HepG2 (cell line): Measurements from ENCODE around the gene DPM1. TPM values are rescaled to one million over a fixed set of nuclear protein-coding genes. Genes with fewer than 3 reads are reported as not detected.

ENCODE experiments used
- AGO2 ChIP-seq: fragments of 200-400 bp; formaldehyde crosslinking; optimal IDR thresholded peaks from 2 replicates; pipeline ENCODE3; 2017; ENCODE audit warnings: mild to moderate bottlenecking, low read depth, low read length, moderate library complexity
- CREM ChIP-seq, 2 experiments: sonication (generic) in 1 of 2; formaldehyde crosslinking in 1 of 2; IDR thresholded peaks; 2 replicates each; pipeline versions ENCODE4 v1.4.0 to v1.6.1; 2016 to 2020; ENCODE audit warnings: antibody characterized with exemption in 1 of 2, mild to moderate bottlenecking in 1 of 2, missing genetic modification reagents in 1 of 2
- EEA1 ChIP-seq: sonication (generic); formaldehyde crosslinking; IDR thresholded peaks from 2 replicates; pipeline ENCODE4 v1.5.1; 2020; ENCODE audit warnings: mild to moderate bottlenecking, missing genetic modification reagents, borderline replicate concordance
- HMG20B ChIP-seq: conservative IDR thresholded peaks from 2 replicates; pipeline ENCODE4 v1.6.1; 2016; ENCODE audit warnings: missing genetic modification reagents, missing compliant biosample characterization
- KAT8 ChIP-seq: IDR thresholded peaks from 2 replicates; pipeline ENCODE4 v1.6.1; 2016; ENCODE audit warnings: missing genetic modification reagents, missing compliant biosample characterization
- MAF1 ChIP-seq: sonication (generic); formaldehyde crosslinking; IDR thresholded peaks from 2 replicates; pipeline ENCODE4 v1.5.0; 2020; ENCODE audit warnings: missing genetic modification reagents, borderline replicate concordance
- MAX ChIP-seq: IDR thresholded peaks from 2 replicates; pipeline ENCODE4 v1.6.1; 2012; ENCODE audit warnings: inconsistent platforms
- NFE2 ChIP-seq: sonication (generic); formaldehyde crosslinking; IDR thresholded peaks from 2 replicates; pipeline ENCODE4 v1.4.0; 2020; ENCODE audit warnings: missing genetic modification reagents
- POLR2A ChIP-seq, 2 experiments: IDR thresholded peaks; 2 replicates each; pipeline ENCODE4 v1.6.1; 2011; ENCODE audit warnings: low read depth in 2 of 2, low read length in 2 of 2, mild to moderate bottlenecking in 1 of 2, moderate library complexity in 1 of 2; ENCODE audit not compliant: insufficient read depth in 1 of 2
- ZBTB20 ChIP-seq: sonication (generic); formaldehyde crosslinking; IDR thresholded peaks from 2 replicates; pipeline ENCODE4 v1.8.1; 2023; ENCODE audit warnings: missing genetic modification reagents, low read depth, mild to moderate bottlenecking, borderline replicate concordance
- ZC3H13 ChIP-seq: sonication (generic); formaldehyde crosslinking; IDR thresholded peaks from 2 replicates; pipeline ENCODE4 v1.8.1; 2023; ENCODE audit warnings: mild to moderate bottlenecking, missing genetic modification reagents, moderate library complexity
- ZMYM3 ChIP-seq: sonication (generic); formaldehyde crosslinking; IDR thresholded peaks from 2 replicates; pipeline ENCODE4 v1.5.1; 2020; ENCODE audit warnings: mild to moderate bottlenecking, missing genetic modification reagents
- ZNF30 ChIP-seq: sonication (generic); formaldehyde crosslinking; IDR thresholded peaks from 2 replicates; pipeline ENCODE4 v1.5.0; 2020; ENCODE audit warnings: mild to moderate bottlenecking, missing genetic modification reagents
- ZNF343 ChIP-seq: sonication (generic); formaldehyde crosslinking; IDR thresholded peaks from 2 replicates; pipeline ENCODE4 v1.4.0; 2020; ENCODE audit warnings: mild to moderate bottlenecking, missing genetic modification reagents
- ZNF891 ChIP-seq: sonication (generic); formaldehyde crosslinking; IDR thresholded peaks from 2 replicates; pipeline ENCODE4 v1.5.0; 2020; ENCODE audit warnings: mild to moderate bottlenecking, missing genetic modification reagents
- polyA plus RNA-seq, 8 experiments: library from polyadenylated mRNA; depleted of rRNA in 3 of 8; stranded (reverse) in 7 of 8; unstranded in 1 of 8; fragments of >200 nt; fragmentation: Illumina TruSeq in 4 of 8; extraction: Trizol in 4 of 8; gene quantifications; 2 replicates each; pipeline versions ENCODE4 v1.2.1 to v1.2.3, GENCODE V29; 2011 to 2016; ENCODE audit warnings: low read depth in 4 of 8, missing spikeins in 1 of 8, mixed read lengths in 1 of 8; ENCODE audit not compliant: insufficient read depth in 1 of 8
- total RNA-seq, 5 experiments: library from RNA; depleted of rRNA; stranded (reverse); fragments of >200 nt; fragmentation: Illumina TruSeq; extraction: Trizol; gene quantifications; 2 replicates each; pipeline ENCODE4 v1.2.3, GENCODE V29; 2016; ENCODE audit warnings: low read depth in 1 of 5
- TF ChIP-seq, protein P1 (sequence below): sonication (generic); formaldehyde crosslinking; IDR thresholded peaks from 2 replicates; pipeline ENCODE4 v1.8.1; 2022; ENCODE audit warnings: low read depth, mild to moderate bottlenecking, missing genetic modification reagents
- TF ChIP-seq, protein P2 (sequence below): sonication (generic); IDR thresholded peaks from 2 replicates; pipeline ENCODE4 v1.6.1; 2016; ENCODE audit warnings: low read depth, borderline replicate concordance
- TF ChIP-seq, protein P3 (sequence below): sonication (generic); formaldehyde crosslinking; IDR thresholded peaks from 2 replicates; pipeline ENCODE4 v1.4.0; 2020; ENCODE audit warnings: missing genetic modification reagents
- TF ChIP-seq, protein P4 (sequence below): sonication (generic); formaldehyde crosslinking; conservative IDR thresholded peaks from 2 replicates; pipeline ENCODE4 v1.4.0; 2020; ENCODE audit warnings: missing genetic modification reagents
- TF ChIP-seq, protein P5 (sequence below): sonication (generic); formaldehyde crosslinking; IDR thresholded peaks from 2 replicates; pipeline ENCODE4 v1.4.0; 2020; ENCODE audit warnings: missing genetic modification reagents
- TF ChIP-seq, protein P6 (sequence below): sonication (generic); formaldehyde crosslinking; IDR thresholded peaks from 2 replicates; pipeline ENCODE4 v1.8.0; 2022; ENCODE audit warnings: low read depth, missing genetic modification reagents

Gene DPM1
- total and polyA plus RNA-seq, 2 of the 13 experiments (the other 11 are each of a cell fraction or from before 2014, with no cell fraction given) = 83.2 to 161 TPM

DNA sequence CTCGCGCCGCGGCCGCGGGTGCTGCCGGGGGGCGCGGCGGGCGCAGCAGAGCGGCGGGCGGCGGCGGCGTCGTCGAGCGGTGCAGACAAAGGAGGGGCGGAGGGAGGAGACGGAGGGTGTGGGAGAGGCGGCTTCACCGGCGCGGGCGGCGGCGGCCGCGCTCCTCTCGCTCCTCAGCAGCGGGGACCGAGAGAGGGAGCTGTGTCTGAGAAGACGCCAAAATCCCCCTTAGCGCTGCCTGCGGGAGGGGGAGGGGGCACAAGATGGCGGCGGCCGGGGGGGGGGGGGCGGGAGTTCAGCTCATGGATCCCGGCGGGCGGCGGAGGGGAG is 27.4 kb downstream of the DPM1 start (continued):
- TF ChIP-seq CREM (IDR thresholded peaks at IDR 0.05) (no peak), CREM (CRISPR knock-in tag; IDR thresholded peaks at IDR 0.05) (no peak), ZBTB20 (CRISPR knock-in tag) (0 out of 2 replicates have a peak, but pooled peaks have one; percentile 10), EEA1 (CRISPR knock-in tag) (no peak), MAX (no peak), AGO2 (peak; percentile 84), HMG20B (no peak), ZNF30 (CRISPR knock-in tag) (no peak), MAF1 (CRISPR knock-in tag) (no peak), ZC3H13 (CRISPR knock-in tag) (no peak), ZNF891 (no peak), NFE2 (CRISPR knock-in tag) (no peak), ZNF343 (CRISPR knock-in tag) (no peak), ZMYM3 (CRISPR knock-in tag) (no peak), KAT8 (no peak), POLR2A (IDR thresholded peaks at IDR 0.05; ENCODE audit: insufficient read depth in 1 of 2, low read depth in 2 of 2, low read length in 2 of 2) (peak in 1 of 2 experiments; percentile 54; a peak in 1 of 4 replicates)
- TF ChIP-seq, protein P1, sequence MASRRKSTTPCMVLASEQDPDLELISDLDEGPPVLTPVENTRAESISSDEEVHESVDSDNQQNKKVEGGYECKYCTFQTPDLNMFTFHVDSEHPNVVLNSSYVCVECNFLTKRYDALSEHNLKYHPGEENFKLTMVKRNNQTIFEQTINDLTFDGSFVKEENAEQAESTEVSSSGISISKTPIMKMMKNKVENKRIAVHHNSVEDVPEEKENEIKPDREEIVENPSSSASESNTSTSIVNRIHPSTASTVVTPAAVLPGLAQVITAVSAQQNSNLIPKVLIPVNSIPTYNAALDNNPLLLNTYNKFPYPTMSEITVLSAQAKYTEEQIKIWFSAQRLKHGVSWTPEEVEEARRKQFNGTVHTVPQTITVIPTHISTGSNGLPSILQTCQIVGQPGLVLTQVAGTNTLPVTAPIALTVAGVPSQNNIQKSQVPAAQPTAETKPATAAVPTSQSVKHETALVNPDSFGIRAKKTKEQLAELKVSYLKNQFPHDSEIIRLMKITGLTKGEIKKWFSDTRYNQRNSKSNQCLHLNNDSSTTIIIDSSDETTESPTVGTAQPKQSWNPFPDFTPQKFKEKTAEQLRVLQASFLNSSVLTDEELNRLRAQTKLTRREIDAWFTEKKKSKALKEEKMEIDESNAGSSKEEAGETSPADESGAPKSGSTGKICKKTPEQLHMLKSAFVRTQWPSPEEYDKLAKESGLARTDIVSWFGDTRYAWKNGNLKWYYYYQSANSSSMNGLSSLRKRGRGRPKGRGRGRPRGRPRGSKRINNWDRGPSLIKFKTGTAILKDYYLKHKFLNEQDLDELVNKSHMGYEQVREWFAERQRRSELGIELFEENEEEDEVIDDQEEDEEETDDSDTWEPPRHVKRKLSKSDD = no peak; the same call in 1 of the 2 replicates
- TF ChIP-seq, protein P2, sequence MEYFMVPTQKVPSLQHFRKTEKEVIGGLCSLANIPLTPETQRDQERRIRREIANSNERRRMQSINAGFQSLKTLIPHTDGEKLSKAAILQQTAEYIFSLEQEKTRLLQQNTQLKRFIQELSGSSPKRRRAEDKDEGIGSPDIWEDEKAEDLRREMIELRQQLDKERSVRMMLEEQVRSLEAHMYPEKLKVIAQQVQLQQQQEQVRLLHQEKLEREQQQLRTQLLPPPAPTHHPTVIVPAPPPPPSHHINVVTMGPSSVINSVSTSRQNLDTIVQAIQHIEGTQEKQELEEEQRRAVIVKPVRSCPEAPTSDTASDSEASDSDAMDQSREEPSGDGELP = no peak
- TF ChIP-seq, protein P3, sequence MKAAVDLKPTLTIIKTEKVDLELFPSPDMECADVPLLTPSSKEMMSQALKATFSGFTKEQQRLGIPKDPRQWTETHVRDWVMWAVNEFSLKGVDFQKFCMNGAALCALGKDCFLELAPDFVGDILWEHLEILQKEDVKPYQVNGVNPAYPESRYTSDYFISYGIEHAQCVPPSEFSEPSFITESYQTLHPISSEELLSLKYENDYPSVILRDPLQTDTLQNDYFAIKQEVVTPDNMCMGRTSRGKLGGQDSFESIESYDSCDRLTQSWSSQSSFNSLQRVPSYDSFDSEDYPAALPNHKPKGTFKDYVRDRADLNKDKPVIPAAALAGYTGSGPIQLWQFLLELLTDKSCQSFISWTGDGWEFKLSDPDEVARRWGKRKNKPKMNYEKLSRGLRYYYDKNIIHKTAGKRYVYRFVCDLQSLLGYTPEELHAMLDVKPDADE (CRISPR knock-in tag) = peak; percentile 83; the same call in 1 of the 2 replicates
- TF ChIP-seq, protein P4, sequence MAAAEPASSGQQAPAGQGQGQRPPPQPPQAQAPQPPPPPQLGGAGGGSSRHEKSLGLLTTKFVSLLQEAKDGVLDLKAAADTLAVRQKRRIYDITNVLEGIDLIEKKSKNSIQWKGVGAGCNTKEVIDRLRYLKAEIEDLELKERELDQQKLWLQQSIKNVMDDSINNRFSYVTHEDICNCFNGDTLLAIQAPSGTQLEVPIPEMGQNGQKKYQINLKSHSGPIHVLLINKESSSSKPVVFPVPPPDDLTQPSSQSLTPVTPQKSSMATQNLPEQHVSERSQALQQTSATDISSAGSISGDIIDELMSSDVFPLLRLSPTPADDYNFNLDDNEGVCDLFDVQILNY (CRISPR knock-in tag) = no peak
- TF ChIP-seq, protein P5, sequence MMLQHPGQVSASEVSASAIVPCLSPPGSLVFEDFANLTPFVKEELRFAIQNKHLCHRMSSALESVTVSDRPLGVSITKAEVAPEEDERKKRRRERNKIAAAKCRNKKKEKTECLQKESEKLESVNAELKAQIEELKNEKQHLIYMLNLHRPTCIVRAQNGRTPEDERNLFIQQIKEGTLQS (CRISPR knock-in tag) = no peak
- TF ChIP-seq, protein P6, sequence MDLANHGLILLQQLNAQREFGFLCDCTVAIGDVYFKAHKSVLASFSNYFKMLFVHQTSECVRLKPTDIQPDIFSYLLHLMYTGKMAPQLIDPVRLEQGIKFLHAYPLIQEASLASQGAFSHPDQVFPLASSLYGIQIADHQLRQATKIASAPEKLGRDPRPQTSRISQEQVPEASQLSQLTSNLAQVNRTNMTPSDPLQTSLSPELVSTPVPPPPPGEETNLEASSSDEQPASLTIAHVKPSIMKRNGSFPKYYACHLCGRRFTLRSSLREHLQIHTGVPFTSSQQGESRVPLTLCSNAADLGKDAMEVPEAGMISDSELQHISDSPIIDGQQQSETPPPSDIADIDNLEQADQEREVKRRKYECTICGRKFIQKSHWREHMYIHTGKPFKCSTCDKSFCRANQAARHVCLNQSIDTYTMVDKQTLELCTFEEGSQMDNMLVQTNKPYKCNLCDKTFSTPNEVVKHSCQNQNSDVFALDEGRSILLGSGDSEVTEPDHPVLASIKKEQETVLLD (CRISPR knock-in tag) = no peak
